Endothelial cell of umbilical vein (primary cell): Measurements from ENCODE around the gene NDFIP1. TPM values are rescaled to one million over a fixed set of nuclear protein-coding genes. Genes with fewer than 3 reads are reported as not detected.

ENCODE experiments used
- BruUV-seq: library from RNA; stranded (reverse); fragments of 400-500 nt; replicated peaks from 2 replicates; lab custom pipeline; 2021; lab: Mats Ljungman, UMichigan
- CTCF ChIA-PET: fragments of 300-600, 350-600 bp; sonication (Branson Sonifier 250); formaldehyde crosslinking; loops from one replicate; lab custom pipeline; 2021; ENCODE audit warnings: antibody characterized with exemption, inconsistent platforms; lab: Charles Lee
- POLR2A ChIA-PET: fragments of 300-600, 350-600 bp; sonication (Branson Sonifier 250); formaldehyde crosslinking; loops from one replicate; lab custom pipeline; 2021; ENCODE audit warnings: antibody characterized with exemption, inconsistent platforms; lab: Charles Lee
- DNase-seq: peaks from one replicate; pipeline ENCODE4 v3.0.0-alpha.2; 2011; ENCODE audit warnings: low read depth, low spot score
- FAIRE-seq: peaks from 2 replicates; lab custom pipeline; 2011; peaks lifted over from hg19 to GRCh38; lab: Jason Lieb, UNC
- H2AFZ ChIP-seq: 2 replicates; pipeline ENCODE4 v1.6.0; 2012; ENCODE audit warnings: low read depth, low read length, control low read depth, inconsistent platforms
- H3K27ac ChIP-seq: 2 replicates; pipeline ENCODE4 v1.5.1; 2011; ENCODE audit warnings: low read depth, mild to moderate bottlenecking, control low read depth, low read length, moderate library complexity; ENCODE audit not compliant: insufficient read depth
- H3K27me3 ChIP-seq, 2 experiments: 2 replicates each; pipeline versions ENCODE4 v1.6.0 to v1.6.1; 2011; ENCODE audit warnings: low read length in 2 of 2, mixed read lengths in 1 of 2; ENCODE audit not compliant: control insufficient read depth in 2 of 2, insufficient read depth in 2 of 2
- H3K36me3 ChIP-seq, 2 experiments: 2 replicates in 1 of 2; 3 replicates in 1 of 2; pipeline ENCODE4 v1.5.1; 2011; ENCODE audit warnings: low read length in 2 of 2, mild to moderate bottlenecking in 1 of 2, moderate library complexity in 1 of 2; ENCODE audit not compliant: control insufficient read depth in 2 of 2, insufficient read depth in 2 of 2; ENCODE audit errors: extremely low read depth in 1 of 2
- H3K4me1 ChIP-seq: 3 replicates; pipeline ENCODE4 v1.5.1; 2011; ENCODE audit warnings: mild to moderate bottlenecking, low read length; ENCODE audit not compliant: control insufficient read depth, insufficient read depth; ENCODE audit errors: extremely low read depth
- H3K4me2 ChIP-seq: 2 replicates; pipeline ENCODE4 v1.6.1; 2011; ENCODE audit warnings: low read length, control low read depth, mixed read lengths; ENCODE audit not compliant: insufficient read depth
- H3K4me3 ChIP-seq, 3 experiments: fragments of 200-600 bp in 1 of 3; sonication (generic), shearing (Covaris generic) in 1 of 3; replicated peaks in 1 of 3; 2 replicates each; pipeline ENCODE4 v1.5.1; 2011 to 2016; ENCODE audit warnings: control low read depth in 3 of 3, low read length in 3 of 3, mild to moderate bottlenecking in 2 of 3, inconsistent platforms in 1 of 3, low read depth in 1 of 3, moderate library complexity in 1 of 3; ENCODE audit not compliant: insufficient read depth in 1 of 3
- H3K79me2 ChIP-seq: 2 replicates; pipeline ENCODE4 v1.6.0; 2012; ENCODE audit warnings: low read length, inconsistent platforms; ENCODE audit not compliant: control insufficient read depth, insufficient read depth
- H3K9ac ChIP-seq: replicated peaks from 2 replicates; pipeline ENCODE3; 2011; ENCODE audit warnings: low read length, control low read depth; ENCODE audit not compliant: insufficient read depth; ENCODE audit errors: extremely low read depth
- H3K9me1 ChIP-seq: replicated peaks from 3 replicates; pipeline ENCODE4 v1.6.0; 2011; ENCODE audit warnings: mild to moderate bottlenecking, low read length; ENCODE audit not compliant: control insufficient read depth, insufficient read depth; ENCODE audit errors: extremely low read depth
- H3K9me3 ChIP-seq: replicated peaks from 2 replicates; pipeline ENCODE4 v1.5.1; 2012; ENCODE audit warnings: low read length, inconsistent platforms; ENCODE audit not compliant: control insufficient read depth, insufficient read depth
- H4K20me1 ChIP-seq: replicated peaks from 2 replicates; pipeline ENCODE3; 2011; ENCODE audit warnings: mild to moderate bottlenecking, low read length; ENCODE audit not compliant: control insufficient read depth, insufficient read depth; ENCODE audit errors: extremely low read depth
- EZH2 ChIP-seq: IDR thresholded peaks from 2 replicates; pipeline ENCODE4 v1.6.1; 2012; ENCODE audit warnings: borderline replicate concordance, low read depth, mild to moderate bottlenecking, moderate library complexity, low read length, inconsistent platforms; ENCODE audit not compliant: severe bottlenecking
- FOS ChIP-seq: IDR thresholded peaks from 2 replicates; pipeline ENCODE4 v1.6.1; 2011; ENCODE audit warnings: mild to moderate bottlenecking, low read length, moderate library complexity, borderline replicate concordance; ENCODE audit not compliant: insufficient read depth
- GATA2 ChIP-seq: IDR thresholded peaks from 2 replicates; pipeline ENCODE4 v1.7.0; 2011; ENCODE audit warnings: low read depth, mild to moderate bottlenecking, moderate library complexity, mixed read lengths, low read length; ENCODE audit not compliant: insufficient read length, insufficient read depth
- JUN ChIP-seq: IDR thresholded peaks from 2 replicates; pipeline ENCODE4 v1.6.1; 2011; ENCODE audit warnings: borderline replicate concordance, low read depth; ENCODE audit not compliant: insufficient read length, insufficient read depth
- MYC ChIP-seq: IDR thresholded peaks from one replicate; pipeline ENCODE4 v1.6.1; 2011; ENCODE audit warnings: mild to moderate bottlenecking, low read depth, low read length
- POLR2A ChIP-seq: IDR thresholded peaks from 2 replicates; pipeline ENCODE4 v1.6.1; 2012; ENCODE audit warnings: low read depth, mild to moderate bottlenecking, control low read depth, low read length
- POLR2AphosphoS5 ChIP-seq: IDR thresholded peaks from 2 replicates; pipeline ENCODE4 v1.6.1; 2012; ENCODE audit warnings: low read depth, mild to moderate bottlenecking, control low read depth, low read length, moderate library complexity; ENCODE audit not compliant: insufficient read depth
- dilution Hi-C: fragments of 300-500 bp; cut with MboI; formaldehyde crosslinking; loops from one replicate; pipeline ENCODE4 v1.15.0; 2019; ENCODE audit warnings: low sequenced_read_pairs; ENCODE audit not compliant: extremely low pct_ligation_motif_present
- intact Hi-C: fragments of 100-400 bp; cut with micrococcal nuclease; formaldehyde crosslinking; loops from one replicate; pipeline ENCODE4 v1.10.0; 2022
- polyA plus RNA-seq, 4 experiments: library from polyadenylated mRNA; depleted of rRNA in 3 of 4; stranded (reverse) in 3 of 4; unstranded in 1 of 4; fragments of >200 nt; gene quantifications; 2 replicates each; pipeline versions ENCODE4 v1.2.1 to v1.2.3, GENCODE V29; 2011 to 2012; ENCODE audit warnings: missing spikeins in 1 of 4
- total RNA-seq: library from RNA; stranded (reverse); gene quantifications from 2 replicates; pipeline ENCODE4 v1.2.3, GENCODE V29; 2021
- TF ChIP-seq, protein P1 (sequence below): IDR thresholded peaks from 2 replicates; pipeline ENCODE4 v1.6.1; 2011; ENCODE audit not compliant: insufficient read depth, insufficient read length
- TF ChIP-seq, protein P2 (sequence below), 2 donors: IDR thresholded peaks; 1 replicate in 1 of 2; 2 replicates in 1 of 2; pipeline ENCODE4 v1.5.1; 2011; ENCODE audit warnings: low read length in 2 of 2, mild to moderate bottlenecking in 2 of 2, moderate library complexity in 2 of 2, control low read depth in 1 of 2, inconsistent platforms in 1 of 2, low read depth in 1 of 2; ENCODE audit not compliant: insufficient read depth in 1 of 2; ENCODE audit errors: extremely low read depth in 1 of 2

The NDFIP1 gene
- total and polyA plus RNA-seq, 2 donors (not counting 3 experiments of a cell fraction or from before 2014, with no cell fraction given): 12.3 to 42.6 TPM

DNA sequence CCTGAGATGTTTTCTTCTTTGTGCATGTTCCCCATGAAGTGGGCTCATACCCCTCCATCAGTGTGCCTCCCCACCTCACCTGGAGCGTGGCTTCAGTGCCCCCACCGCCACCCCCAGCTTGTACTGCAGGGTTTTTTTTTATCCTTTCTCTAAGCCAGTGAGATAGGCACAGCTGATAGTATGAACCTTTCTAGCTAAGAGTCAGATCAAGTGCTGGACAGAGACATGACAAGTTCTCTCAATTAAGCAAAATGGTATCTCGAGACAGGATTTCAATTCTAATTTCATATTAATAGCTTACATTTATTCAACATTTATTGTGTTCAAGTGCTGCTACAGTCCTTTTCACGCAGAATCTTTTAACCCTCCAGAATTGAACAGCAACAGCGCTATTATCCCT lies 55.7 kb downstream of the NDFIP1 start:
- dilution Hi-C loops: no loop called here
- H3K4me1 ChIP-seq: no peaks in the 10 kb centered on the region
- FAIRE-seq: no peak

DNA sequence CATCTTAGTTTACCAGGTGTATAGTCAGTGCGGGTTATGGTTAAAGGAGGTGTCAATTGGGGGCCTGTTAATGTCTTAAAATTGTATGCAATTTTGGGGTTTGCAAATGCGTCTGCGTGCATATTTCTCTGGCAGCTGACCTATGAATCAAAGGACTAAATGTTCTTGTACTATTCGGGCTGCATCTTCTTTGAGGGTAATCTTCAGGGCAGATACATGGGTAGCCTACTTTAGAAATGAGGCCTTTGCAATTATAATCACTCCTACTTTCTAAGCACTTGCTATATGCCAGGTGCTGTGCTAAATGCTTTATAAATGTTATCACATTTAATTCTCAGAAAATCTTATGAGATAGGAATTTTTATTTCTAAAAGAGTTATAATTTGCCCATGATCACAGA lies 58.2 kb downstream of the NDFIP1 start:
- no peaks in the 10 kb centered on the region for H4K20me1 ChIP-seq
- no TSS peak for BruUV-seq
- TF ChIP-seq, protein P1, sequence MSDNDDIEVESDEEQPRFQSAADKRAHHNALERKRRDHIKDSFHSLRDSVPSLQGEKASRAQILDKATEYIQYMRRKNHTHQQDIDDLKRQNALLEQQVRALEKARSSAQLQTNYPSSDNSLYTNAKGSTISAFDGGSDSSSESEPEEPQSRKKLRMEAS: no peak
- no peak for TF ChIP-seq MYC
- TF ChIP-seq POLR2A: no peak
- TF ChIP-seq GATA2: no peak
- no peak for TF ChIP-seq FOS
- TF ChIP-seq POLR2AphosphoS5: no peak
- TF ChIP-seq JUN: no peak
- no peak for TF ChIP-seq EZH2
- TF ChIP-seq, protein P2, sequence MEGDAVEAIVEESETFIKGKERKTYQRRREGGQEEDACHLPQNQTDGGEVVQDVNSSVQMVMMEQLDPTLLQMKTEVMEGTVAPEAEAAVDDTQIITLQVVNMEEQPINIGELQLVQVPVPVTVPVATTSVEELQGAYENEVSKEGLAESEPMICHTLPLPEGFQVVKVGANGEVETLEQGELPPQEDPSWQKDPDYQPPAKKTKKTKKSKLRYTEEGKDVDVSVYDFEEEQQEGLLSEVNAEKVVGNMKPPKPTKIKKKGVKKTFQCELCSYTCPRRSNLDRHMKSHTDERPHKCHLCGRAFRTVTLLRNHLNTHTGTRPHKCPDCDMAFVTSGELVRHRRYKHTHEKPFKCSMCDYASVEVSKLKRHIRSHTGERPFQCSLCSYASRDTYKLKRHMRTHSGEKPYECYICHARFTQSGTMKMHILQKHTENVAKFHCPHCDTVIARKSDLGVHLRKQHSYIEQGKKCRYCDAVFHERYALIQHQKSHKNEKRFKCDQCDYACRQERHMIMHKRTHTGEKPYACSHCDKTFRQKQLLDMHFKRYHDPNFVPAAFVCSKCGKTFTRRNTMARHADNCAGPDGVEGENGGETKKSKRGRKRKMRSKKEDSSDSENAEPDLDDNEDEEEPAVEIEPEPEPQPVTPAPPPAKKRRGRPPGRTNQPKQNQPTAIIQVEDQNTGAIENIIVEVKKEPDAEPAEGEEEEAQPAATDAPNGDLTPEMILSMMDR (IDR thresholded peaks at IDR 0.05; ENCODE audit: extremely low read depth in 1 of 2, insufficient read depth in 1 of 2, low read depth in 1 of 2, low read length in 2 of 2): no peak
- ChIA-PET POLR2A (no interaction called here), CTCF (interaction anchor here (1.1 to 1.7 kb wide), 4 partner anchors 8 to 385 kb away, joined by 3 to 5 read pairs (median 4); no protein-coding TSS in a partner anchor)
- no peak overlapping the region for H2AFZ ChIP-seq
- H3K4me1 ChIP-seq: no peaks in the 10 kb centered on the region
- H3K9me1 ChIP-seq: no peaks in the 10 kb centered on the region
- H3K9ac ChIP-seq: no peak overlapping the region
- H3K4me2 ChIP-seq: no peak overlapping the region
- intact Hi-C loops: no loop called here
- no peak for DNase-seq
- H3K4me3 ChIP-seq: no peak overlapping the region
- no peaks in the 10 kb centered on the region for H3K79me2 ChIP-seq
- no peaks in the 10 kb centered on the region for H3K9me3 ChIP-seq
- H3K36me3 ChIP-seq: no peaks in the 10 kb centered on the region
- no peak for FAIRE-seq
- H3K27me3 ChIP-seq: no peaks in the 10 kb centered on the region
- H3K27ac ChIP-seq: no peak overlapping the region
- dilution Hi-C loops: no loop called here

More for the DNA sequence above, 55.7 kb downstream of the NDFIP1 start:
- DNase-seq: no peak
- no peaks in the 10 kb centered on the region for H3K36me3 ChIP-seq
- H3K9ac ChIP-seq: no peak overlapping the region
- H3K4me3 ChIP-seq: no peak overlapping the region
- H3K4me2 ChIP-seq: no peak overlapping the region
- H3K27ac ChIP-seq: no peak overlapping the region
- POLR2A ChIA-PET: no interaction called here
- H3K27me3 ChIP-seq: no peaks in the 10 kb centered on the region
- CTCF ChIA-PET: interaction anchor here (1.0 to 2.1 kb wide), 4 partner anchors 13 to 384 kb away, joined by 3 to 6 read pairs (median 3); no protein-coding TSS in a partner anchor
- H2AFZ ChIP-seq: no peak overlapping the region
- H4K20me1 ChIP-seq: no peaks in the 10 kb centered on the region
- no peaks in the 10 kb centered on the region for H3K79me2 ChIP-seq
- intact Hi-C loops: no loop called here
- H3K9me3 ChIP-seq: no peaks in the 10 kb centered on the region
- H3K9me1 ChIP-seq: no peaks in the 10 kb centered on the region
- TF ChIP-seq EZH2: no peak
- BruUV-seq: no TSS peak
